G401 (cell line): ENCODE data around the gene SH3RF3. TPM values are rescaled to one million over a fixed set of nuclear protein-coding genes. Genes with fewer than 3 reads are reported as not detected.

Experiments used
- DNase-seq: peaks from one replicate; pipeline ENCODE4 v3.0.0-alpha.2; 2015; ENCODE audit warnings: low spot score
- in situ Hi-C: cut with HindIII; loops from 2 replicates; pipeline ENCODE4 v1.10.0; 2016; ENCODE audit warnings: low sequenced_read_pairs, mixed read lengths
- total RNA-seq: library from RNA; depleted of rRNA; stranded (reverse); fragments of >200 nt; shearing (Covaris generic); gene quantifications from 2 replicates; pipeline ENCODE4 v1.2.3, GENCODE V29; 2014

The SH3RF3 gene
- total RNA-seq, 1 experiment from 2014 or later, result not detected

DNA sequence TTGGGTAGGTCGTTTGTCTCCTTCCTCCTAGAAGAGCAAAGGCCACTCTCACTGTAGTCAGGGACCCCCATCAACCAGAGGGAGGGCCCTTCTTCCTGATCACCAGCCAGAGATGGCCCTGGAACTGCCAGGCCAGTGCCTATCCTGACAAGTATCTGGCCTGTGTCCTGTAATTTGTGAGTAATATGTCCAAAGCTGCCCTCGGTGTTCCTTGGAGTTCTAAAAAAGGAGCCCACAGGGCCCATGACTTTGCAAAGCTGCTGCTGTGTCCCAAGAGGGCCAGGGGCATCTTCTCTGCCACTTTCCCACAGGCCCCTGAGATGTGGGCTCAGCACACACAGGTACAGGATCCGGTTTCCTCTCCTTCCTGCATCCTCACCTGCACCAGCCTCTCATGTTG lies 272.4 kb downstream of the SH3RF3 start:
- DNase-seq, result no peak
- in situ Hi-C loops, result no loop called here

DNA sequence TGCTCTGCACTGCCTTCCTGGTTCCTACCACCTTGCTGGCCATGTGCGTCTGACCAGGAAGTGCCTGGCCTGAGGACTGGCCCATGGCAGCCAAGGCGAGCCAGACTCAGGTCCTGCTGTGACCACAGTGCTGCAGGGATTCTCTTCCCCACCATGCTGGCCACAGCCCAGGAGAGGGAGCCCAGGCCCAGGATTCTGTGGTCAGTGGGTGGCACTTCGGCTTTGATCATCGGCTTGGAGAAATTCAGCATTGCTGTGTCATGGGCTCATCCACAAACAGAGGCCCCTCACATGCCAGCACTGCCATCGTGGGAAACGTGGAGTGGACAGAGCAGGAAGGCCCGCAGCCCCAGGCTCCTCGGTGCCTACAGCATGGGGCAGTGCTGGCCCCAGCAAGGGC lies 273.2 kb downstream of the SH3RF3 start:
- in situ Hi-C loops, result no loop called here
- no peak for DNase-seq

DNA sequence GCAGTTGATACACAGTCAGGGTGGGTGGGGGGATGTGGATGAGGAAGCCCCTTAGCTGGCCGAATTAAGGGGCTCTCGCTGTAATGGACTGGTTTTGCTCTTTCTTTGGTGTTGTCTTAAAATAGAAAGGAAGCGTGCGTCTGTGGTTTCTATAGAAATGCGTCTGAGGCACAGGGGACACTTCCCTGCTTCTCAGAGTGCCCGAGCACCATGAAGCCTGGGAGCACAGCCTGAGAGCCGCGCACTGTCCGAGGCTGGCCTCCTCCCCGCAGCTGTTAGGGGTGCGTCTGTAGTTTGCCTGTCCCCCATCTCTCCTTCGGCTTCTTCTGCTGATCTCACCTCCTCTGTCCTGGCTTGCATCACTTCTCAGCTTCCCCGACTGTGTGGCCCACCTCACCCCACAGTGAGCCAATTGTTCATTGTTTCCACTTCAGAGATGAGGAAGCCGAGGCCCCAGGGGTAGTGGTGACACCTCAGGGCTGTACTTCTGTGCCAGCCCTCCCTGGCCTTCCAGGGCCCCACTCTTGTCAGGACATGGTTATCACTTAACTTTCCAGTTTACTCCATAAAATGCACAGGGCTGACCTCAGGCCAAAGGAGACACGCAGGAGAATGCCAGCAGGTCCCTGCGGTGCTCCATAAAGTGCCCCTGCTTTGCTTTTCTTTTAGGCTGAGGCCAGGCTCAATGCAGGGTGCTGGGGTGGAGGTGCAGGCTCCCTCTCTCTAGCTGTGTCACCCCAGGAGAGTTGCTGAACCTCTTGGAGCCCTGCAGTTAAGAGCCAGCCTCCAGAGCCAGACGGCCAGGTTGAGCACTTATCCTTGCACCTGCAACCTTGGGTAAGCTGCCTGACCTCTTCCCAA lies 274.2 kb downstream of the SH3RF3 start:
- no peak for DNase-seq
- in situ Hi-C loops, result no loop called here

DNA sequence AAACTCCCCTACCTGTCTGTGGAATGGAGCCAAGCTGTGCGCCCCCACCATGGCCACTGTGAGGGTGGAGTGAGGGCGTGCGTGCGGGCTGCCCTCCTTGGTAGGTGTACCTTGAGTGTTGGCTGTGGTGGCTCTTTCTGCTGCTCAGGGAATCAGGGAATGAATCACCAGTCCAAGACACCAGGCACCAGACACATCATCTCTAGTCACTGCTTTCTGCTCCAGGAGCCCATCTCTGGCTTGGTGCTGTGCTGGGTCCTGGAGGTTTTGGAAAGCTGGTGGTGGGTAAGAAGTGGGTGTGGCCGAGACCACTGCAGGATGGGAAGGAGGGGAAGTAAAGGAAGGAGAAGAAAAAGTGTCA lies 274.8 kb downstream of the SH3RF3 start:
- no peak for DNase-seq
- in situ Hi-C loops, result no loop called here

DNA sequence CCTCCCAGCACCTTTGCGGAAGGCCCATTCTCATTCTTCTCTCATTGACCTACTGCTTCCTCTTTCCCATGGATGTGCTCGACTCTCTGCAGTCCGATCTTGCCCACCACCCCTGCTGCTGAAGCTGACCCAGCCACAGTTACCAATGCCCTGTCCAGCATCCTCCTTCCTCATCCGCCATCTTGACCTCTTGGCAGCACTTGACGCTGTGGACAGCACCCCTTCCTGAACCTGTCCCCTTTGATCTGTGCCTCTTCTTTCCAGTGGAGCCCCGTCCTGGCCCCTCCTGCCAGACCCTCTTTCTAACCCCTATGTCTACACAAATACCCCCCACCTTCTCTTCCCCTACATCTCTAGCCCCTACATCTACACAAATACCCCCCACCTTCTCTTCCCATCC lies 275.7 kb downstream of the SH3RF3 start:
- in situ Hi-C loops, result no loop called here
- no peak for DNase-seq

DNA sequence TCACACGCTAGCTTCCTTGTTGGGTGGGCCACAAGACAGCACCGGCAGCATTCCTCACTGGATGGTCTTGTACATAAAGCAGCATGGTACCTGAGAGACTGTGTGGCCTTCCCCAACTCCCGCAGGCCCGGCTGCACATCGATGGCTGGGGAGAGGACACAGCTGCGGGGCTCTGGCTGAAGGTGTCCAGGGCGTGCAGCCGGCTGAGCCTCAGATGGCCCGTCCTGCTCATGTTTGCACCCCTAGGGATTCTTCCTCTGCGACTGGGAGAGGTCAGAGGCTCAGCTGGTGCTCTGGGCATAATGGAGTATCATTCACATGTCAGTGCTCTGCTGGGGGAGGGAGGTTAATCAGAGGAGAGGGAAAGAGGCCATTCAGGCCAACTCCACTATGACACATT lies 276.9 kb downstream of the SH3RF3 start:
- in situ Hi-C loops, result no loop called here

DNA sequence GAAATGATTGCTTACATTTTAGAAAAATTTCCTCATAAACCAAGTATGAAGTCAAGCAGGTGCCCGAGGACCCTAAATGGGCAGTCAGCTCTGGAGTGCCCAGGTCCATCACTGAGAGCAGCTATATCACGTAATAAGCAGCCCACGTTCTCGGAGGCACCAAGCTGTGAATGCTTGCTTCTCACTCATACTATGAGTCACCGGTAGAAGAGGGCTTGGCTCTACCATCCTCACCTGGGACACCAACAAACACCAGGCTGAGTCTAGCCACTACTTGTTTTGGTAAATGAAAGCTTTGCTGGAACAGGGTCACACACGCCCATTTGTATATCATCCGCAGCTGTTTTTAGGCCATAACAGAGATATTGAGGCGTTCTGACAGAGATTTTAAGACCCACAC lies 277.3 kb downstream of the SH3RF3 start:
- in situ Hi-C loops, result no loop called here

More for the DNA sequence above, 276.9 kb downstream of the SH3RF3 start:
- DNase-seq, result no peak

DNA sequence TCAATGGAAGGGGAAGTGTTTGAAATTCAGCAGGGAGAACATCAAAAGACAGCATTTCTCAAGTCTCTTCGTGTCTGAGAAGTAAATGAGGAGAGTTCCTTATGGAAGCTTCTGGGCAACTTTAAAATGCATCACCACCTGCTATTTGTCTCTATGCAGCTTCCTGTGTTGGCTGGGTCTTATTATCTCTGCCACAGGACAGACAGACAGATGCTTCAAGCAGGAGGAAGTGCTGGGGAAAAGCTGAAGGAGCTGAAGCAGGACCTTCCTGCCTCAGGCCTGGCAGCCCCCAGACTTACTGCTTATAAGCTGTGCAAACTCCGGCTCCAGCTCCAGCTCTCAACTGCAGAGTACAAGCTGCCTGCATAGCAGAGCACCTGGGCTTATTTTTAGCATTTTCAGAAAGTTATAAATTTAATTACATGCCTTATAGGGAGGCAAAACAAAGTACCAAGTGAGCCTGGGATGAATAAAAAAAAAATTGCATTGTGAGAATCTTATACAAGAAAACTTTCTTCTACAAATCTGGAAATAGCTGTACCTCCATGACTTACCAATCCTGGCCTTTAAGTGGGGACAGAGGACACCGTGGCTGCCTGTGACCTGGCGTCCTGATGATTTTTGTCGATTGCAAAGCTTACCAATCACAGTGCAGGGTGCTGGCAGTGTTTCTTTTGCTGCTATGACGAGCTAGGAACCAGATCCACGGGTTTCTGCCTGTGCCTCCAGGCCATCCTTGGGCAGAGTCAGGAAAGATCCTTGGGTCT lies 278.5 kb downstream of the SH3RF3 start:
- no peak for DNase-seq
- in situ Hi-C loops, result no loop called here

More for the DNA sequence above, 277.3 kb downstream of the SH3RF3 start:
- DNase-seq, result no peak

DNA sequence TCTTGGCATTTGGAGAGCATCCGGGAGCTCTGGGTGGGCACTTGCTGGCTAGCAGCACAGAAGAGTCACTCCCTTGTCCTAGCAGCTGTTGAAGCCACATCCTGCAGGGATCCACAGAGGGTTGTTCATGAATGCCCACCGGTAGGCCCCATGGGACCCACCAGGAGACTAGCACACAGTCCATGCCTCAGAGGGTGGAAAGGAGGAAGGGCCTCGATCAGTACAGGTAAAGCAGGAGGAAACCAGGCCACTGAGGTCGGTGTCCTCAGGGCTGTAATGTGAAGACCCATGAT lies 279.0 kb downstream of the SH3RF3 start:
- in situ Hi-C loops, result no loop called here

DNA sequence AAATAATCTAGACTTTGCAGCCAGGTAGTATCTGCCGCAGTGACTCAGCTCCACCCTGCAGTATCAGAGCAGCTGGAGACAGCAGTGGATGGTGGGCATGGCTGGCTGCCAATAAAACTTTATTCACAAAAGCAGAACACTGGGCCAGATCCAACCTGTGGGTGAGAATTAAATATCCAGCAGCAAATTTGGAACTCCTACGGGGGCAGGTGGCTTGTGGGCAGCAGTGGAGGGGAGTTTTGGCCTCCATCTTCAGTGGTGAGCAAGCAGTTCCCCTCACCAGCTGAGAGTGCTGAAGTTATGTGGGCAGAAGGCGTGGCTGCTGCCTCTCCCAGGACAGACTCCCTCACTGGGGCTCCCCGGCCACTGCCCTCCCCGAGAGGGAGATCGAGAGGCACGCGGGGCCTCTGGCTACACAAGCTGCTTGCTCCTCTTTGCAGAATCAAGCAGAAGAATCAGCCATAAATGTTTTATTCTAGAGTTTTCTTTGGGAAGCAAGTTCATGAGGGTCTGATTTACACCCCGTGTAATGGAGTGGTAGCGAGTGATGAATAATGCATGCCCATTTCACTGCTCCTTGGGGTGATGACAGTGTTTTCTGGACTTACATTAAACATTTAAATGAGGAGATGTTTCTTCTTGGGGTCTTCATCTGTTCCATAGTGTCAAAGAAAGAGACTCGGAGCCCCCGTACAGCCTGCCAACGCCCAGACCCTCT lies 280.5 kb downstream of the SH3RF3 start:
- in situ Hi-C loops, result no loop called here
- no peak for DNase-seq

More for the DNA sequence above, 279.0 kb downstream of the SH3RF3 start:
- no peak for DNase-seq

DNA sequence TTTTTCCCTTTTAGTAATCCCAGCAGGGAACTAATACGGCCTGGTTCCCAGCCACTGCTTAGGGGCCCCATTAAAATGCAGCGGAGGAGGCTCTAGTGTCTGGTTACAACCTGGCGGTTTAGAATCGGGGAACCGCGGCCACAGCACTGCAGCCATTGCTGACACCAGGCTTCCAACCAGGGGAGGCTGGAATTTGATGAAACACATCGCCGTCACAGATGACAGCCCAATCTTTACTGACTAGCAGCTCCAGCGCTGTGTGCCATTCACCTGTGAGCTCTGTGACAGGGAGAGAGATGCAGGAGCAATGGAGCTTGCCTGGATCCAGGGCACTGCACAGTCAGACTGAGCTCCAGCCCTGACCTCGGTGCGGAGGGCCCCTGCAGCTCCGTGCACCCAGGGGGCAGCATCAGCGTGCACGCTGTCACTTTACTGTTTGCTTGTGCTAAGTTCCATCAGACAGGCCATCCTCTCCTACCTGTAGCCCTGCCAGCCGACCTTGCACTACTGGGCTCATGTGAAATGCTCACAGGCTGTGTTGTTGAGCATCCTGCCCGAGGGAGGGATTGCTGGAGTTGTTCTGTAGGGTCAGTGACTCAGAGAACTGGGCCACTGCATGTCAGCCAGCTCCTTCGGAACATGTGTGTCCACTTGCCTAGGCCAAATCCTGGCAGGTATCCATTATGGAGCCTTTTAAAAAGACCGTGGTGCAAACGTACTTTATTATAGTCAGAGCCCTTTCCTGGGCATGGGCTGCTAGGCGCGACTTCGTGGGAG lies 281.2 kb downstream of the SH3RF3 start:
- DNase-seq, result no peak
- in situ Hi-C loops, result no loop called here

DNA sequence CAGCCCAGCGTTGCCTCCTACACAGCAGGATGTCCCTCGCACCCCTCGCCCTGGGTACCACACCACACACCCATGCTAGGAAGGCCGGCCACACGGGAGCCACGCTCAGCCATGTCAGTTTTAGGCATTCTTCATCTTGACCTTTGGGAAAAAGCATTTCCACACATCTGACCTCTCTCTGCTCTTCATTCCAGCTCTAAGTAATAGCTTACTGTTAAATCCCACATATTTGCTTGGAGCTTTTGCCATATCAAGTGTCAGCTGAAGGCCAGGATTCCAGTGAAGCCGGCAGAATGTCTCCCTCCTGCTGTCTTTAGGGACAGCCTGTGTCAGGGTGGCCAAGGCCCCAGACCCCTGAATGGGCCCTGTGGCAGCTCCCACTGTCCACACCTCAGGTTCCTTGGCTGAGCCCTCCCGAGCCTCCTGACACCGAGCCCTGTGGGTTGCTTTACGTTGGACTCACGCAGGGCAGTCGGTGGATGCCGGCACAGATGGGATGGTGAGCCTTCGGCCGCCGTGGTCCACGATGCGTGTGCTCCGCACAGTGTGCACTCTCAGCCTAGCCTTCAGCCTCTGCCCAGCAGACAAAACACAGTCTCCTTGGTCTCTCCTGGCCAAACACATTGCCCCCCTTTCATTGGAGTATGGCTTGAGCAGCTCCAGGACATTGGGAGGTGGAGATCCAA lies 282.8 kb downstream of the SH3RF3 start:
- no peak for DNase-seq
- in situ Hi-C loops, result no loop called here

DNA sequence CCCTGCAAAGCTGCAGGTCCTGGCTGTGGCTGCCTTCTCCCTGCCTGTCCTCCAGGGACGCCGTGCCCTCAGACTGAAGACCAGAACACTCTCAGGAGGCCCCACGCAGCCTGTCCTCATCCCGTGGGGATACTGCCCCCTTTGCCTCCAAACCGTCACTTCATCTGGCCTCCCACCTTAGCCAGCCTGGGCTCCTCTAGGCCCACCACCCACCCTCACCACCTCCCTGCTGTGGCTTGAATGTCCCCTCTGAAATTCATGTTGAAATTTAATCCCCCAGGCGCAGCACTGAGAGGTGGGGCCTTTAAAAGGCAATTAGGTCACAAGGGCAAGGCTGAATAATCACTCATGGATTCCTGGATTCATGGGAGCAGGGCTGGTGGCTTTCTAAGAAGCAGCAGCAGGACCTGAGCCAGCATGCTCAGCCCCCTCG lies 286.6 kb downstream of the SH3RF3 start:
- in situ Hi-C loops, result no loop called here
- DNase-seq, result no peak

DNA sequence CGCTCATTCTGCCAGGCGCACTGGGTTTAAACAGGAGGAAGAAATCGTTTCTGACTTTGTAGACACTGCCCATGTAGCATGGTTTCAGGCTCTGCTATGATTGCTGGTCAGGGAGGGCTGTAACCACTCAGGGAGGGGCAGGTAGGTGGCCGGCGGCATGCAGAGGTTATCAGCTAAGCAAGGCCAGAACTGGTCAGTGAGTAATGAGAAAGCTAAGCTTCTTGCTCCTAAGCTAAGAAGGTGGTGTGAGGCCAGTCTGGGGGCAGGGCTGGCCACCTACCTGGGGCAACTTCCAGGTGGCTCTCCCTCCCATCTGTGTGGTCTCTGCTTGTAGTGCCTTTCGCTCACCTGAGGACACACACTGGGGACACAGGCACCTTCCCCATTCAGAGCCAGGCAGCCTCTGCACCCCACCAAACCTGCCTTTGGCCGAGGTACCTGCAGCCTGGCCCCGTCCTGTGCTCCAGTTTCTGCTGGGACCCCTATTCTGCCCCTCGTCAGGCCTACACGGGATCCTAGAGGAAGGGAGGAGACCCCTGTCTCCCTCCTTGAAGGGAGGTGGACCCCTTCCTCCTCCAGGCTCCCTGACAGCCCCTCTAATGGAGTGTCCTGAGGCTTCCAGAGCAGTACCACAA lies 288.8 kb downstream of the SH3RF3 start:
- in situ Hi-C loops, result no loop called here
- no peak for DNase-seq

DNA sequence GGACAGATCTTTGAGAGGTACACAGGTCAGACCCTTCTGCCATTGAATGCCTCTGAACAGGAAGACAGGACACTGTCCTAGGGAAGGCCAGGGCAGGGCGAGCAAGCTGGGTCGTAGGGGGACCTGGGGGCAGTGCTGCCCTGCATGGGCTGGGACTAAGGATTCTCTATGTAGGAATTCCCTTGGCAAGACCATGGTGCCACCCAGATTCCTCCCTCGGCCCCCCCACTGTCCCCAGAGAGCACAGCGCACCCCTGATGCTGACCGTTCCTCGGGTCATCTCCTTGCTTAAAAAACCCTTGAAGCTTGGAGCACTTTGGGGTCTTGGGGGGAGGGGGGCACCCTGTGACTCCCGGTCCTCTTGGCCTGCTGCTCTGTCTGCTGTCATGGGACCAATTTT lies 289.7 kb downstream of the SH3RF3 start:
- in situ Hi-C loops, result no loop called here
- DNase-seq, result no peak

DNA sequence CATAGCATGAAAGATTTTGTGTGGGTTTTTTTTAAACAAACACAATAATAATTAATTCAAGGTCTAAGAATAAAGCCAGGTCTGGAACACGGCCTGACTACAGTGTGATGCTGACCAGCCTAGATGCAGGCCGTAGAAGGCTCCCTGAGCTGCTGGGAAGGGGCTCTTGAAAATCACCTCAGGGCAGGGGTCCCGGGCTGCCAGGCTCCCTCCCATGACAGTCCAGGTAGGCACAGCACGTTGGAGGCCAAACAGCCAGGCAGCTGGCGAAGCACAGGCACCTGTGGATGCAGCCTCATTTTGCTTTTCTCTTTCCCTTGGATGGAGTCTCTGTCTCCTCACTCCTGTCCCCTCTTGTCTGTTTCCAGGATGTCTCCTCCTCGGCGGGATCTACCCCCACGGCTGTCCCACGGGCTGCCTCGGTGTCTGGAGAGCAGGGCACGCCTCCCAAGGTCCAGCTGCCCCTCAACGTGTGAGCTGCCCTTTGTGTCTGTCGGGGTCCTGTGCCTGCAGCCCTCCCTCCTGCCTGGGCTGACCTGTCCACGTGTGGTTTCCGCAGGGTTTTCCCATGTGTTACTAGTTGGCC lies 290.3 kb downstream of the SH3RF3 start:
- no peak for DNase-seq
- in situ Hi-C loops, result no loop called here

DNA sequence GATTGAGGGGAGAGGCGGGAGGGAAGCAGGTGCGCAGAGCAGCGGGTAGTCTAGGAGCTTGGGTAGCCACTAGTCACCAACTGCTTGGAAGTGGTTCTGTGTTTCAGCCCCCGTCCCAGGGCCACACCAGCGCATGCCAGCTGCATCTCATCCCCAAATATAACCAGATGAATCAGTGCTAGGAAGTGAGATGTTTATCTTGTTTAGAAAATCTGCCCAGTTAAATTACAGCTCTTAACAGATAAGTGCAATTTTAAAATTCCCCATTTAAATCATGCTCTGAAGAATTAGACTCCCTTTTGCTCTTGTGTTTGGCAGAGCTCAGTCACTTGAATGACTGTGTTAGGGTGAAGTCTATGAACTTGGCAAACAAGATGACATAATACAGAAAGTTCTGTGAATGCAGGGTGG lies 291.0 kb downstream of the SH3RF3 start:
- in situ Hi-C loops, result no loop called here
- no peak for DNase-seq

DNA sequence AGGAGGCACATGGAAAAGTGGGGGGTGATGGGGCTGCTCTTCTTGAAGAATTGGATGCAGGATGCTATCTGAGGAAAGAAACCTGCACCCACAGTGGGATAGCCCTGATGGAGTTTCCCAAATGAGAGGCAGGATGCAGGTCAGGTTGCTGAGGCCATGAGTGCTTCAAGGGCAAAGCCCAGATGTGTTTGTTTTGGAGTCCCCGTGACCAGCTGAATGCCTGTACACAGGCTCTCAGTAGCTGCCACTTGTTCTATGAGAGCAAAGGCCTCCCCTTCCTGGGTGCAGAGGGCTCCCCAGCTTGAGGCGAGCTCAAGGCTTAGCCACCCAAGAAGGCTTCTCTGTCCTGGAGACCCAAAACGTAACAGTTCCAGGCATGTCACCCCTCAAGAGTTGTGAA lies 292.1 kb downstream of the SH3RF3 start:
- no peak for DNase-seq
- in situ Hi-C loops, result no loop called here
